ENCODE data around the gene ASB13.

The ASB13 gene

DNA sequence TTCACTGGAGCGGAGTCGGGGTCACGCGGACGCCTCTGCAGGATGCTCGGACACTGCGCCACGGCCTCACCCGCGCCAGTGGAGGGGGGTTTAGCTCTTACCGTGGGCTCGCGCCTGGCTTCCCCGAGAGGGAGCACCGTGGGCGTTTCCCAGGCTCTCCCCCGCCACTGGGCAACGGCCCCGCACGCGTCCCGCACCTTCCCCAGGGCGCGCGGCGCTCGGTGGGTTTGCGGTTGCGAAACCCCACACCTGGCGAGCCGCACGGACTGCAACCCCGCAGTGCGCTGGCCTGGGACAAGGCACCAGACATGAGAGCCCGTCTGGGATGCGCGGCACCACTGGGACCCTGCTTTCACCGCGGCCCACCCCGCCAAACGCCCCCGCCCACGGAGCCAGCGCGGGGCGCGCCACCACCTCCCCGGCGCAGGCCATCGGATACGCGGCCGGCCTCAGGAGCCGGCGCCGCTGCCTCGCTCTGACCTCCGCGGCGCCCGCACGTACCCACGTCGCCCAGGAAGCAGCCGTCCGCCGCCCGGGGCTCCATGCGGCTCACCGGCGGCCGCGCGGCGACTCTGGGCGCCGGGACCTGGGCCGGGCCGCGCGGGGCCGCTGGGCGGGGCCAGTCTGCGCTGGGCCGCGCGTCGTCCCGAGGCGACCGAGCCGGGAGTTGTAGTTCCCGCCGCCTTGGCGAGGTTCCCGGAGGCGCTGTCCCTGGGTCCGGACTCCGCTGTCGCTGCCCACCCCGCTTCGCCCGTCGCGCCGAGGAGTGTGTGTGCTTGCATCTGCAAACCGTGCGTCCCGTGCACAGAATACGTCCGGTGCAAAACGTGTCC is at the start of gene ASB13:
Gene ASB13 (minus strand): TSS at position 588 of the 833 bp plus-strand sequence. CDS start 44 bp downstream, at position 544.
- peak; percentile 58 for DNase-seq (ENCODE audit: low spot score)

DNA sequence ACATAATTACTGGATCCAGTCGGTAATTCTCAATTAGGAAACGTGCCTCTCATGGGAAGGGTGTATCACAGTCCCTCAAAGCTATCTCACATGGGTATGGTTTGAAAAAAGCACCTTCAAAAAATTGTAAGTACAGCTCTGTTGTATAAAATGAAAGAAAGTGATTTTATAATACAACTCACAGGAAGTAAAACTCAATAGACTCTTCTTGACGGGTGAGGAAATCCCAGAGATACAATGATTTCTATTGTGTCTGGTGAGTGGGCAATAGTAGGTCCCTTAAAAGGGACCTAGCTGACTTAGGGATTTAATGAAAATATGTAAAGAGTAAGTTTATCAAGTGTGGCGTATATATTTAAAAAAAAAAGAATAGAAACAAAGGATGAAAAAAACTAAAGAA is 45.2 kb upstream of the ASB13 start:
- DNase-seq (ENCODE audit: low spot score): peak; percentile 7

DNA sequence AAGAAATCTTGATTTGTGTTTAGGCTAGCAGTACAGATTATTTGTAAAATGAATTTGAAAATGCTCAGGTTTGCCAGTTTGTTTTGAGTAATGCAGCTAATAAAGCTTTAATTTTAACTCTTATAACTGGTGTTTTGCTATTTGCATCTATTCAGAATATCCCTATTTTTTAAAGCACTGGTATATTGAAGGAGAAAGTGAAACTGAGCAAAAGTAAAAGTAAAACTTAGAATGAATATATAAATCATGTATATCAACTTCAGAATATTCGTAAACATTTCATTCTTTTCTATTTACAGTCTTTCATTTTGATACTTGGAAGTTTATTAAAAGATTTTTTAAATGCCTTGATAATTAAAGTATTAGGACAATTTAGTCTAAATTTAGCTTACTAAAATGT is 44.5 kb upstream of the ASB13 start:
- DNase-seq (ENCODE audit: low spot score): no peak

DNA sequence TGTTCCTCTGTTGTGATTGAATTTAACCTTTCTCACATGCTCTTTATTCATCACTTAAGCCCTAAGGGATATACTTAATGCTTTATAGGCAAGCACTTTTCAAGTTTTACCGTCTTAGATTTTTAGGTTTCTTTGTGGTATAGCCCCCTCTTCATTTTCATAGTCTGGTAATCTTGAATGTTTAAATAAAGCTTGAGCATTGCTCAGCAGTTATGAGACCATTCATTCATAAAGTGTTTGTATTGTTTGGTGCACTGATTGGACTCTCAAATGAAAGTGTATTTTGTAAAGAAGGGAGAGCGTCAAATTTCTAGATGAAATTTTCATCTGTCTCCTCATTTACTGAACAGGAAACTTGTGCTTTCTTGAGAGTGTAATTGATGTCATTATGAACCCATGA is 43.5 kb upstream of the ASB13 start:
- DNase-seq (ENCODE audit: low spot score): no peak

DNA sequence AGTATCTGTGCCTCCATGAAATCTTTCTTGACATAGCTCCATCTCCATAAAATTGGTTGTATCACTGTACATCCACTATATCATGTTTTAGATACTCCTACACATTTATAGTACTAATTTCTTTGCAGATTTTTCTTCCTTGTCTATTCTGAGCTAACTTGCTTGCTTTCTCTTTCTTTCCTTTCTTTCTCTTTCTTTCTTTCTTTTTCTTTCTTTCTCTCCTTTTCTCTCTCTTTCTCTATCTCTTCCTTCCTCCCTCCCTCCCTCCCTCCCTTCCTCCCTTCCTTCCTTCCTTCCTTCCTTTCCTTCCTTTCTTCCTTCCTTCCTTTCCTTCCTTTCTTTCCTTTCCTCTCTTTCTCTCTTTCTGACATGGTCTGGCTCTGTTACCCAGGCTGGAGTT is 42.0 kb upstream of the ASB13 start:
- DNase-seq (ENCODE audit: low spot score): no peak

- DNase-seq (ENCODE audit: low spot score): no peak
These were observed 31.7 kb upstream of the ASB13 start for GRCh38 chr10:5698062-5698461.

DNA sequence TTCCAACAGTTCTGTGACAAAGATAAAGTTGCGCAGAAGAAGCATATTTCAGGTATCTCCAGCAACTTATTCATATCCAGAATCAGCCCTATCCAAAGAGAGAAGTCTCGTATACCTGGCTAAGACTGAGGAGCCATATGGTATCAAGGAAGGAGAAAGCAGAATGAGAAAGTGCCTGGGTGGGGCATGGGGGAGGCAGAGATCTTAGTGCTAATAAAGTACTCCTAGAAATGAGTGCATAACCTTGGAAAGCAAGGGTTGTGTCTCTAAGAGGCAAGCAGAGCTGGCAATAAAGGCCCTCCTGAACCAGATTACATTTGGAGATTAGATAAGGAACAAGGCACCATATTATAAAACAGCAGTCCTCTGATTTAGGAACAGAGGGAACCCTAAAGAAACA is 30.9 kb upstream of the ASB13 start:
- no peak for DNase-seq (ENCODE audit: low spot score)

DNA sequence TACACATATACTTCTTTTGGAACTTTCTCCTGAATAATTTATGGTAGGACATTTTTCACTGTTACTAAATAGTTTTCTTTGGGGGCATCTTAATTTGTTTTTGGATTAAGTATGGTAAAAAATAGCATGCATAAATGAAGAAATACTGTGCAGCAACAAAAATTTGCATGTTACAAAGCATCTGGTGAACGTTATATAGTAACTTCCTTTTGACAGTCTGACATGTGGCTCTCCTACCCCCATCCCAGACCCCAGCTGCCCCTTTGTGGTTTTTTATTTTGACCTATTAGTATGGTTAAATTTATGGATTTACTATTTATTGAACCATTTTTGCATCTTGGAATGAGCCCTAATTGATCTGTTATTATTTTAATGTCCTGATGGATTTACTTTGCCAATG is 28.2 kb upstream of the ASB13 start:
- DNase-seq (ENCODE audit: low spot score): no peak

GRCh38 chr10:5692461-5693358 is 26.3 kb upstream of the ASB13 start:
- peak; percentile 7 for DNase-seq (ENCODE audit: low spot score)

GRCh38 chr10:5691786-5692185 is 25.4 kb upstream of the ASB13 start:
- no peak for DNase-seq (ENCODE audit: low spot score)

GRCh38 chr10:5688587-5688986 is 22.2 kb upstream of the ASB13 start:
- no peak for DNase-seq (ENCODE audit: low spot score)

- DNase-seq (ENCODE audit: low spot score): no peak
These were observed 19.4 kb upstream of the ASB13 start for GRCh38 chr10:5685764-5686240.

GRCh38 chr10:5684971-5685763 is 18.8 kb upstream of the ASB13 start:
- DNase-seq (ENCODE audit: low spot score): peak; percentile 65

GRCh38 chr10:5684318-5684970 is 18.0 kb upstream of the ASB13 start, which contains the start of gene TASOR2:
TASOR2 (plus strand) TSS chr10:5684838; CDS start chr10:5720643, 35,805 bp downstream.
- DNase-seq (ENCODE audit: low spot score): peak; percentile 96

DNA sequence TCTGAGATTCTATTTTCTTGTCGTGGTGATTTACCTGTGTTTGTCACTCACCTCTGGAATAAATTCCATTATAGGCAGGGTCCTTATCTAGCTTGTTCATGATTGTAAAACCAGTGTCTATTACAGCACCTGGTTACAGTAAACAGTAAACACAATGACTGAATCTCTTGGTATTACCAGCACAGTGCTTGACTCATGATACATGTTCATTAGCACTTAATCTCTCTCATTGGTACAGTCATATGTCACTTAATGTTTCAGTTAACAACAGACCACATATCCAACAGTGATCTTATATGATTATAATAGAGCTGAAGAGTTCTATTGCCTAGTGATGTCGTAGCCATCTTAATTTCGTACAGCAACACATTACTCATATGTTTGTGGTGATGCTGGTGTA is 16.7 kb upstream of the ASB13 start:
- DNase-seq (ENCODE audit: low spot score): no peak

DNA sequence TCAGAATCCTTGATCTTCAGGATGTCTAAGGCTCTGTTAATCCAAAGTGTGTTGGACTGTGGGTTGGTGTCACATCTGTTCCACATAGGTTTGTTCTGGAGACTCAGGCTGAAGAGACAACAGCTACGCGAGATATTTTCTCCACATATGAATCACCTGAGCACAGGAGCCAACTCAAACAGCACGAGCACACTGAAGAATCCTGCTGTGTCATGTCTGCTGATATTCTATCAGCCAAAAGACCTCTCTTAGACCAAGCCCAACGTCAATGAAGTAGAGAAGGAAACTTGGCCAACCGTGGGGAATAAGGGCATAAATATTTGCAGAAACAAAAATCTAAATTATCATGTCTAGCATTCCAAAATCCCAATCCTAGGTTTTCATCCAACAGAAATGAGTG is 15.5 kb upstream of the ASB13 start:
- no peak for DNase-seq (ENCODE audit: low spot score)

- DNase-seq (ENCODE audit: low spot score): no peak
These were observed 13.2 kb upstream of the ASB13 start for GRCh38 chr10:5679606-5680005.

DNA sequence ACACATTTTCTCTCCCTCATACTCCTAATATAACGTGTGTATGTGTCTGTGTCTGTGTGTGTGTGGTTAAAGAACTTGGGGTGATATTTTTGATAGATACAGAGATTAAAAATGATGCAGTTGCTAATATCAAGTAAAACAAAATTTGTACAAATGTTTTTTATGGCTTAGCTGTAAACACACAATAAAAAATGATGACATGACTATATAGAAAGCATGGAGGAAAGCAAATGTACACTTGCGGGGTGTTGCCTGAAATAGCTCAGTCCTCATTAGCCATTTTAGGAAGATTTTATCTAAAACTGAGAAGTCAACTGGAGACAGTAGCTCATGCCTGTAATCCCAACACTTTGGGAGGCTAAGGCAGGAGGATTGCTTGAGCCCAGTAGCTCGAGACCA is 12.6 kb upstream of the ASB13 start:
- no peak for DNase-seq (ENCODE audit: low spot score)

DNA sequence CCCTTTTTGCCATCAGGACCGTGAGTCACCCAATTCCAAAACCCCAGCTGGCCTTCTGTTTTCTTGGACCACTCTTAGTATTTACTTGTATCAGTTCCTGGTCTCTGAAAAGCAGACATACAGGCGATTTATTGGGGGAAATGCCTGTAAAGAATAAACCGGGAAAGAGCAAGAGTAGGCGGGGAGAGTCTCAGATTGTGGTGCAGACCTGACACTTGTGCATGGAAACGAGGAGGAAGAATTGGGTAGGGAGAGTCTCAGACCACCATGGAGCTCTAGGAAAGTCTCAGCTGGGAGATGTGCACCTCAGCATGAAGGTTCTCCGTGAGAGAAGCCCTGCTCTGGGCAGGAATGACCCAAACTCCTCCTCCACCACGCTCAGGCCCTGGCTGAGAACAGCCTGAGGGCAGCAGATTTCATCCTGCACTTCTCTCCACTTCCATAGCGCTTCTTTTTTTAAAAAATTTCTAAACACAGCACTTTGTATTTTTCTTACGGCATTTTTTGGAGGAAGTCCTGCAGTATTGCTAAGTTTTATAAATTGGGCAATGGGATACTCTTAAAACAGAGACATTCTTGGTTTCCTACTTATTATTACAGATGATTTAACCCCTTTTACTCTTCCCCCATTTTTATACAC is 12.1 kb upstream of the ASB13 start:
- DNase-seq (ENCODE audit: low spot score): no peak

GRCh38 chr10:5670662-5671375 is 4.4 kb upstream of the ASB13 start:
- DNase-seq (ENCODE audit: low spot score): no peak
